GM18909 (cell line): Measurements from ENCODE around the gene PPEF2.

Experiments used
- ATAC-seq: cut with Tn5 transposase; IDR thresholded peaks from one replicate; pipeline ENCODE4 v1.9.1; 2021; ENCODE audit warnings: mild to moderate bottlenecking; ENCODE audit not compliant: unreplicated experiment, poor library complexity

PPEF2 gene

GRCh38 chr4:75834772-75835154 is 67.5 kb downstream of the PPEF2 start:
- ATAC-seq, result no peak

- ATAC-seq, result no peak
Measured at GRCh38 chr4:75834095-75834771, 68.0 kb downstream of the PPEF2 start.

GRCh38 chr4:75831856-75832405 is 70.3 kb downstream of the PPEF2 start:
- no peak for ATAC-seq

- no peak for ATAC-seq
Measured at GRCh38 chr4:75830906-75831305, 71.3 kb downstream of the PPEF2 start.

GRCh38 chr4:75823812-75824211 is 78.4 kb downstream of the PPEF2 start:
- ATAC-seq, result no peak

DNA sequence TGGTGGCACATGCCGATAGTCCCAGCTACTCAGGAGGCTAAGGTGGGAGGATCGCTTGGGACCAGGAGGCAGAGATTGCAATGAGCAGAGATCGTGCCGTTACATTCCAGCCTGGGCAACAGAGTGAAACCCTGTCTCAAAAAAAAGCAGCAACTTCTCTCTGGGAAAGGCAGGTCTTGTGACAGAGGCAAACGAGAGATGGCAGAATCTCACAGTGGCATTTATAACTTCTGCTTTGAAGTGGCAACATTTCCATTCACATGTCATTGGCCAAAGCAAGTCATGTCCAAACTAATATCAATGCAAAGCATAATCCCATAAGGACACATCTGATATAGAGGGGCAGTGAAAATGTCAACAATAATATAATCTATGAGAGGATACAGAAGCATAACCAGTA is 79.8 kb downstream of the PPEF2 start:
- ATAC-seq, result no peak

- ATAC-seq, result no peak
Measured at GRCh38 chr4:75821966-75822365, 80.3 kb downstream of the PPEF2 start.

- ATAC-seq, result no peak
Measured at GRCh38 chr4:75821216-75821615, 81.0 kb downstream of the PPEF2 start.

GRCh38 chr4:75820676-75821075 is 81.6 kb downstream of the PPEF2 start:
- ATAC-seq, result no peak

- no peak for ATAC-seq
Measured at GRCh38 chr4:75820197-75820596, 82.1 kb downstream of the PPEF2 start.

- no peak for ATAC-seq
Measured at GRCh38 chr4:75819121-75819520, 83.1 kb downstream of the PPEF2 start.

DNA sequence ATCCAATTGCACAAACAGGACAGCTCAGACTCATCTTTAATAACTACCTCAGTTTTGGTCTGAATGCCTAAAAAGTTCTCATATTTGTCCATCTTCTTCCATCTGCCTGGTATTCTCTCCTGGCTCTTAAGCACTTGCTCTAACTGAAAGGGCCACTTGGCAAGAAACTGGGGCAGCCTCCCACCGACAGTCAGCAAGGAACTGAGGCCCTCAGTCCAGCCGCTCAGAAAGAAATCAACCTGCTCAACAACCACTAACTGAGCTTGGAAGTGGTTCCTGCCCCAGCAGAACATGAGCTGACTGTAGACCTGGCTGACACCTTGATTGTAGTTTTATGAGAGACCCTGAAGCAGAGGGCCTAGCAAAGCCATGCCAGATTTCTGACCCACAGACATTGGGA is 84.4 kb downstream of the PPEF2 start:
- no peak for ATAC-seq
